ENCODE data around the gene FANCE.

The FANCE gene

GRCh38 chr6:35468980-35469750 lies 17.0 kb downstream of the FANCE start:
- no peak for DNase-seq (ENCODE audit: low spot score)

GRCh38 chr6:35469751-35470662 lies 17.9 kb downstream of the FANCE start:
- DNase-seq (ENCODE audit: low spot score) = peak; percentile 35

GRCh38 chr6:35470663-35471120 lies 18.6 kb downstream of the FANCE start:
- DNase-seq (ENCODE audit: low spot score) = no peak

GRCh38 chr6:35471836-35472345 lies 19.8 kb downstream of the FANCE start:
- DNase-seq (ENCODE audit: low spot score) = no peak

GRCh38 chr6:35473075-35473849 lies 21.1 kb downstream of the FANCE start:
- DNase-seq (ENCODE audit: low spot score) = no peak

GRCh38 chr6:35473850-35474130 lies 21.7 kb downstream of the FANCE start:
- DNase-seq (ENCODE audit: low spot score) = no peak

- DNase-seq (ENCODE audit: low spot score) = no peak
These were observed 22.2 kb downstream of the FANCE start for GRCh38 chr6:35474131-35474941.

- no peak for DNase-seq (ENCODE audit: low spot score)
These were observed 22.9 kb downstream of the FANCE start for GRCh38 chr6:35474942-35475570.

GRCh38 chr6:35475573-35475972 lies 23.4 kb downstream of the FANCE start:
- no peak for DNase-seq (ENCODE audit: low spot score)

GRCh38 chr6:35476004-35476403 lies 23.9 kb downstream of the FANCE start:
- no peak for DNase-seq (ENCODE audit: low spot score)

- DNase-seq (ENCODE audit: low spot score) = no peak
These were observed 24.9 kb downstream of the FANCE start for GRCh38 chr6:35477028-35477427.

GRCh38 chr6:35477551-35478179 lies 25.5 kb downstream of the FANCE start:
- no peak for DNase-seq (ENCODE audit: low spot score)

GRCh38 chr6:35478259-35478658 lies 26.1 kb downstream of the FANCE start:
- DNase-seq (ENCODE audit: low spot score) = no peak

- DNase-seq (ENCODE audit: low spot score) = no peak
These were observed 28.0 kb downstream of the FANCE start for GRCh38 chr6:35480176-35480575.

- no peak for DNase-seq (ENCODE audit: low spot score)
These were observed 29.1 kb downstream of the FANCE start for GRCh38 chr6:35481226-35481625.

- DNase-seq (ENCODE audit: low spot score) = no peak
These were observed 30.9 kb downstream of the FANCE start for GRCh38 chr6:35483062-35483461.

GRCh38 chr6:35483490-35483889 lies 31.4 kb downstream of the FANCE start:
- DNase-seq (ENCODE audit: low spot score) = no peak

GRCh38 chr6:35483893-35484645 lies 31.9 kb downstream of the FANCE start:
- no peak for DNase-seq (ENCODE audit: low spot score)

GRCh38 chr6:35484921-35485392 lies 32.8 kb downstream of the FANCE start:
- DNase-seq (ENCODE audit: low spot score) = no peak

All from hematopoietic multipotent progenitor cell treated with erythropoietin and hydrocortisone succinate and interleukin-3 and kit ligand, for 17 days (in vitro differentiated cells).